H1 (cell line): ENCODE results near the gene KNDC1. TPM values are rescaled to one million over a fixed set of nuclear protein-coding genes. Genes with fewer than 3 reads are reported as not detected.

Source experiments
- CTCF ChIA-PET: fragments of 300-600 bp; sonication (Branson Sonifier 250); formaldehyde crosslinking; loops from one replicate; lab custom pipeline; 2021; ENCODE audit not compliant: partially characterized antibody; lab: Charles Lee
- POLR2A ChIA-PET: fragments of 300-600 bp; sonication (Branson Sonifier 250); formaldehyde crosslinking; loops from one replicate; lab custom pipeline; 2021; ENCODE audit warnings: inconsistent platforms; ENCODE audit not compliant: partially characterized antibody; lab: Charles Lee
- DNase-seq, 2 experiments: peaks; one replicate each; pipeline versions ENCODE4 v3.0.0 to v3.0.0-alpha.2; 2010 to 2022; ENCODE audit warnings: low spot score in 2 of 2, low read depth in 1 of 2, mixed read lengths in 1 of 2
- FAIRE-seq: peaks from 2 replicates; lab custom pipeline; 2011; peaks lifted over from hg19 to GRCh38; lab: Jason Lieb, UNC
- H2AFZ ChIP-seq: 2 replicates; pipeline ENCODE4 v1.8.1; 2012; ENCODE audit warnings: low read length, inconsistent platforms
- H2AK5ac ChIP-seq: 2 replicates; pipeline ENCODE4 v1.6.1; 2013; ENCODE audit warnings: low read depth, low read length
- H2BK120ac ChIP-seq: replicated peaks from 2 replicates; pipeline ENCODE3; 2013; ENCODE audit warnings: low read depth, low read length, inconsistent platforms
- H2BK12ac ChIP-seq: 2 replicates; pipeline ENCODE4 v1.6.1; 2013; ENCODE audit warnings: low read depth, low read length
- H2BK15ac ChIP-seq: 2 replicates; pipeline ENCODE4 v1.6.1; 2013; ENCODE audit warnings: low read length
- H2BK20ac ChIP-seq: 2 replicates; pipeline ENCODE4 v1.6.1; 2013; ENCODE audit warnings: low read length
- H2BK5ac ChIP-seq: 2 replicates; pipeline ENCODE4 v1.6.1; 2013; ENCODE audit warnings: low read depth, low read length
- H3K14ac ChIP-seq: 2 replicates; pipeline ENCODE4 v1.6.1; 2013; ENCODE audit warnings: inconsistent platforms; ENCODE audit not compliant: insufficient read length
- H3K18ac ChIP-seq: 2 replicates; pipeline ENCODE4 v1.6.1; 2013; ENCODE audit warnings: low read length; ENCODE audit errors: extremely low read depth
- H3K23ac ChIP-seq: 2 replicates; pipeline ENCODE4 v1.6.1; 2013; ENCODE audit warnings: inconsistent platforms; ENCODE audit not compliant: insufficient read length
- H3K23me2 ChIP-seq: 2 replicates; pipeline ENCODE4 v1.6.1; 2013; ENCODE audit warnings: low read depth, low read length
- H3K27ac ChIP-seq: 2 replicates; pipeline ENCODE4 v1.6.1; 2011; ENCODE audit warnings: low read depth, low read length, inconsistent platforms
- H3K27me3 ChIP-seq, 4 experiments: replicated peaks in 1 of 4; 1 replicate in 1 of 4; 2 replicates in 3 of 4; pipeline versions ENCODE4 v1.6.1 to v1.8.1; 2011 to 2013; ENCODE audit warnings: low read length in 3 of 4, mild to moderate bottlenecking in 3 of 4, inconsistent platforms in 2 of 4, mixed read lengths in 2 of 4, moderate library complexity in 1 of 4; ENCODE audit not compliant: control insufficient read depth in 3 of 4, insufficient read depth in 3 of 4; ENCODE audit errors: extremely low read depth in 1 of 4
- H3K36me3 ChIP-seq, 4 experiments: 2 replicates each; pipeline versions ENCODE4 v1.6.1 to v1.8.1; 2011 to 2013; ENCODE audit warnings: mild to moderate bottlenecking in 4 of 4, low read length in 3 of 4, moderate library complexity in 2 of 4, control low read depth in 1 of 4, inconsistent platforms in 1 of 4; ENCODE audit not compliant: insufficient read depth in 4 of 4, control insufficient read depth in 2 of 4
- H3K4ac ChIP-seq: replicated peaks from 2 replicates; pipeline ENCODE3; 2013; ENCODE audit warnings: low read length, low read depth, mixed read lengths, inconsistent platforms; ENCODE audit not compliant: insufficient read length
- H3K4me1 ChIP-seq, 4 experiments: replicated peaks in 1 of 4; 1 replicate in 1 of 4; 2 replicates in 3 of 4; pipeline versions ENCODE4 v1.6.1 to v1.8.1; 2011 to 2013; ENCODE audit warnings: low read length in 3 of 4, inconsistent platforms in 2 of 4, mixed read lengths in 1 of 4; ENCODE audit not compliant: insufficient read depth in 4 of 4, control insufficient read depth in 3 of 4
- H3K4me2 ChIP-seq, 2 experiments: 2 replicates each; pipeline versions ENCODE4 v1.6.1 to v1.8.1; 2011 to 2013; ENCODE audit warnings: low read depth in 2 of 2, low read length in 2 of 2, control low read depth in 1 of 2, inconsistent platforms in 1 of 2, mild to moderate bottlenecking in 1 of 2; ENCODE audit not compliant: insufficient read depth in 1 of 2
- H3K4me3 ChIP-seq, 4 experiments: fragments of 200-600, 300-600 bp in 1 of 4; sonication (generic), shearing (Covaris generic), sonication (Bioruptor Twin) in 1 of 4; 2 replicates each; pipeline versions ENCODE4 v1.5.1 to v1.8.1; 2011 to 2016; ENCODE audit warnings: low read length in 4 of 4, low read depth in 3 of 4, control low read depth in 2 of 4, inconsistent platforms in 2 of 4, mild to moderate bottlenecking in 2 of 4, mixed read lengths in 1 of 4, moderate library complexity in 1 of 4; ENCODE audit not compliant: insufficient read depth in 2 of 4; ENCODE audit errors: extremely low read depth in 1 of 4
- H3K56ac ChIP-seq: replicated peaks from 2 replicates; pipeline ENCODE3; 2013; ENCODE audit warnings: low read depth, mild to moderate bottlenecking, mixed read lengths, low read length, inconsistent platforms; ENCODE audit not compliant: insufficient read length
- H3K79me1 ChIP-seq: 2 replicates; pipeline ENCODE4 v1.6.1; 2013; ENCODE audit warnings: low read depth, low read length, control low read depth
- H3K79me2 ChIP-seq, 2 experiments: 2 replicates each; pipeline versions ENCODE4 v1.6.1 to v1.8.1; 2012 to 2013; ENCODE audit warnings: low read length in 2 of 2, mild to moderate bottlenecking in 2 of 2, inconsistent platforms in 1 of 2; ENCODE audit not compliant: insufficient read depth in 2 of 2, control insufficient read depth in 1 of 2
- H3K9ac ChIP-seq, 4 experiments: replicated peaks in 1 of 4; 1 replicate in 1 of 4; 2 replicates in 3 of 4; pipeline versions ENCODE4 v1.6.1 to v1.8.1; 2011 to 2013; ENCODE audit warnings: low read depth in 3 of 4, low read length in 3 of 4, control low read depth in 2 of 4, mild to moderate bottlenecking in 2 of 4, moderate library complexity in 2 of 4, inconsistent platforms in 1 of 4; ENCODE audit errors: extremely low read depth in 1 of 4
- H3K9me3 ChIP-seq, 2 experiments: 2 replicates each; pipeline versions ENCODE4 v1.6.1 to v1.8.1; 2012 to 2013; ENCODE audit warnings: mild to moderate bottlenecking in 2 of 2, moderate library complexity in 2 of 2, control low read depth in 1 of 2, inconsistent platforms in 1 of 2, low read depth in 1 of 2, low read length in 1 of 2, mixed read lengths in 1 of 2; ENCODE audit not compliant: insufficient read depth in 2 of 2
- H4K20me1 ChIP-seq, 2 experiments: replicated peaks in 1 of 2; 2 replicates each; pipeline versions ENCODE3 to v1.8.1; 2011 to 2013; ENCODE audit warnings: inconsistent platforms in 2 of 2, low read length in 2 of 2, mild to moderate bottlenecking in 1 of 2; ENCODE audit not compliant: insufficient read depth in 2 of 2, control insufficient read depth in 1 of 2
- H4K5ac ChIP-seq: 2 replicates; pipeline ENCODE4 v1.6.1; 2013; ENCODE audit warnings: low read length, low read depth, mixed read lengths, inconsistent platforms; ENCODE audit not compliant: insufficient read length
- H4K8ac ChIP-seq: 2 replicates; pipeline ENCODE4 v1.8.0; 2013; ENCODE audit warnings: mild to moderate bottlenecking, moderate library complexity, low read length, inconsistent platforms; ENCODE audit not compliant: insufficient read depth; ENCODE audit errors: extremely low read depth
- H4K91ac ChIP-seq: replicated peaks from 2 replicates; pipeline ENCODE3; 2013; ENCODE audit warnings: low read length, mixed read lengths, inconsistent platforms; ENCODE audit not compliant: insufficient read length
- ATF3 ChIP-seq: IDR thresholded peaks from 2 replicates; pipeline ENCODE4 v1.6.1; 2011; ENCODE audit warnings: low read depth, mild to moderate bottlenecking, low read length; ENCODE audit not compliant: insufficient read depth
- EP300 ChIP-seq, 2 experiments: IDR thresholded peaks; 1 replicate in 1 of 2; 2 replicates in 1 of 2; pipeline ENCODE4 v1.6.1; 2011 to 2012; ENCODE audit warnings: low read depth in 2 of 2, low read length in 2 of 2, mild to moderate bottlenecking in 2 of 2, borderline replicate concordance in 1 of 2, inconsistent platforms in 1 of 2, moderate library complexity in 1 of 2
- KDM4A ChIP-seq: IDR thresholded peaks from one replicate; pipeline ENCODE4 v1.7.1; 2012; ENCODE audit warnings: low read depth, mild to moderate bottlenecking, moderate library complexity, low read length, inconsistent platforms; ENCODE audit not compliant: severe bottlenecking
- SP4 ChIP-seq: IDR thresholded peaks from 2 replicates; pipeline ENCODE4 v1.6.1; 2012; ENCODE audit warnings: low read length, inconsistent platforms
- SUZ12 ChIP-seq: fragments of 200-600 bp; sonication (generic); IDR thresholded peaks from 2 replicates; pipeline ENCODE4 v1.6.1; 2012; ENCODE audit warnings: mild to moderate bottlenecking, inconsistent platforms, low read length, moderate library complexity, mixed read lengths
- WGBS, 2 experiments: shearing (Covaris generic) in 1 of 2; methylation state at CpG; one replicate each; pipeline versions ENCODE4 v1.1.6 to v1.1.7; 2013 to 2015; ENCODE audit warnings: low lambda C conversion rate in 2 of 2, mixed read lengths in 2 of 2, inconsistent platforms in 1 of 2, low coverage in 1 of 2, missing lambda C conversion rate in 1 of 2; ENCODE audit not compliant: insufficient replicate concordance in 2 of 2, insufficient coverage in 1 of 2, insufficient read length in 1 of 2; ENCODE audit errors: extremely low coverage in 1 of 2, missing lambda C conversion rate in 1 of 2; 5-methylcytosine and 5-hydroxymethylcytosine counted together
- polyA plus RNA-seq, 7 experiments: library from polyadenylated mRNA; depleted of rRNA in 3 of 7; stranded (reverse) in 5 of 7; unstranded in 2 of 7; fragments of >200 nt in 5 of 7; fragments of 200-250 nt in 2 of 7; gene quantifications; 1 replicate in 5 of 7; 2 replicates in 1 of 7; 4 replicates in 1 of 7; pipeline versions ENCODE4 v1.2.1 to v1.2.3, GENCODE V29; 2011 to 2013; ENCODE audit warnings: missing spikeins in 2 of 7, mixed read lengths in 2 of 7
- total RNA-seq: library from RNA; stranded (reverse); fragmentation: NEBNext Ultra II Directional; extraction: Animal tissue kit (Norgen Biotek cat#: 25700); gene quantifications from 2 replicates; pipeline ENCODE4 v1.2.1, GENCODE V29; 2021

The KNDC1 gene
- total and polyA plus RNA-seq, 2 of the 8 experiments (the other 6 are each of a cell fraction or from before 2014, with no cell fraction given) = 7.5 to 16.7 TPM

- Histone ChIP-seq H4K8ac (no peak overlapping the region), H4K5ac (no peak overlapping the region), H3K4ac (no peak overlapping the region), H2BK5ac (no peak overlapping the region)
- no peak for DNase-seq
- TF ChIP-seq ATF3 (no peak), KDM4A (no peak), SP4 (no peak), EP300 (IDR thresholded peaks at IDR 0.05; ENCODE audit: borderline replicate concordance in 1 of 2, low read depth in 2 of 2, low read length in 2 of 2) (no peak), SUZ12 (no peak)
- TF ChIP-seq, all 59 proteins: peak for 0
- CTCF ChIA-PET = interaction anchor here (2.5 to 4.5 kb wide), 3 partner anchors 8 to 53 kb away, joined by 9 to 40 read pairs (median 13); no protein-coding TSS in a partner anchor
- Histone ChIP-seq H3K36me3 (no peaks in the 10 kb centered on the region), H2BK20ac (no peak overlapping the region), H3K79me2 (no peaks in the 10 kb centered on the region), H2BK15ac (no peak overlapping the region), H3K27ac (no peak overlapping the region), H3K23me2 (no peaks in the 10 kb centered on the region), H2AFZ (no peak overlapping the region), H3K9ac (no peak overlapping the region), H3K4me1 (no peaks in the 10 kb centered on the region), H3K79me1 (0 out of 2 replicates have a peak, but pooled peaks cover 2% of the 10 kb centered on the region), H3K27me3 (no peaks in the 10 kb centered on the region), H3K4me3 (no peak overlapping the region), H3K4me2 (no peak overlapping the region), H4K91ac (peak overlapping the region; percentile 34), H3K56ac (no peak overlapping the region), H3K9me3 (peaks cover 8 to 15% of the 10 kb centered on the region in 2 experiments), H2AK5ac (no peak overlapping the region), H2BK12ac (no peak overlapping the region), H2BK120ac (no peak overlapping the region), H4K20me1 (no peaks in the 10 kb centered on the region), H3K14ac (no peak overlapping the region), H3K23ac (no peak overlapping the region), H3K18ac (no peak overlapping the region)
- no peak for FAIRE-seq
- 96% methylated on average over 16 of the region's 23 CpGs; no CpG with 5 or more reads in 1 of the 2 experiments for WGBS, 2 experiments
- POLR2A ChIA-PET = interaction anchor here (1.1 to 2.6 kb wide), 2 partner anchors 17 to 19 kb away, joined by 3 to 7 read pairs; no protein-coding TSS in a partner anchor
Measured at GRCh38 chr10:133195611-133196010, 35.6 kb downstream of the KNDC1 start.
